NB4 (cell line): ENCODE data around the gene CTU2.

ENCODE experiments used
- MYC ChIP-seq: IDR thresholded peaks from 2 replicates; pipeline ENCODE4 v1.6.1; 2011; ENCODE audit warnings: low read depth, low read length
- POLR2A ChIP-seq: IDR thresholded peaks from 2 replicates; pipeline ENCODE4 v1.6.1; 2011; ENCODE audit warnings: mild to moderate bottlenecking; ENCODE audit not compliant: insufficient read length; ENCODE audit errors: extremely low read depth
- TF ChIP-seq, protein P1 (sequence below): IDR thresholded peaks from one replicate; pipeline ENCODE4 v1.5.1; 2012; ENCODE audit warnings: low read depth, low read length
- TF ChIP-seq, protein P2 (sequence below): IDR thresholded peaks from 2 replicates; pipeline ENCODE4 v1.6.1; 2011; ENCODE audit warnings: low read depth, low read length

DNA sequence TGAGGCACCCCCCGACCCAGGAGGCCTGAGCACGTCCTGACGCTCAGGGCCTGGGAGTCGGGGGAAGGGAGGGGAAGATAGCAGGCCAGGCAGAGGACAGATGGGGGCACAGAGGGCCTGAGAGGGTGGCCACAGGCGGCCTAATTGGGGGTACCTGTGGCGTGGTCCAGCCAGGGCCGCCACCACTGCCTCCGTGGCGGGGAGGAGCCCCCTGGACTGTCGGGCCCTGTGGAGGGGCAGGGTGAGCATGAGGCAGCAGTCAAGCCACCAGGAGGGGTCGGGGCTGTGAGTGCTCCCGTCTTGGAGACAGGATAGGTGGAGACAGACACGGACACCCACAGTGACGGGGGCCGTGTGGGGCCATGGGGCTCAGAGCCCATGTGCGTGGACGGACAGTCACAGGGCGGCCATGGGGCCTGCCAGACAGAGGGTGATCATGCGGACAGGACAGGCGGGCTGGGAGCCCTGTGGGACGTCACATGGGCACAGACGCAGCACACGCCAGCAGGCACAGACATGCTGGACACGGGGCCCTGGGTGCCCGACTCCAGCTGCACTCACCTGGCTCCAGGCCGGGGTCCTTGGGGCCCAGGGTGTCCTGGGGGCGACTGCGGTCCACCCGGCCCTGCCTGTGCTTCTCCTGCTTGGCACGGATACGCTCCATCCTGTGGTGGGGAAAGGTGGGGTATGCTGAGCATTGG lies 18.7 kb downstream of the CTU2 start:
- TF ChIP-seq, protein P1, sequence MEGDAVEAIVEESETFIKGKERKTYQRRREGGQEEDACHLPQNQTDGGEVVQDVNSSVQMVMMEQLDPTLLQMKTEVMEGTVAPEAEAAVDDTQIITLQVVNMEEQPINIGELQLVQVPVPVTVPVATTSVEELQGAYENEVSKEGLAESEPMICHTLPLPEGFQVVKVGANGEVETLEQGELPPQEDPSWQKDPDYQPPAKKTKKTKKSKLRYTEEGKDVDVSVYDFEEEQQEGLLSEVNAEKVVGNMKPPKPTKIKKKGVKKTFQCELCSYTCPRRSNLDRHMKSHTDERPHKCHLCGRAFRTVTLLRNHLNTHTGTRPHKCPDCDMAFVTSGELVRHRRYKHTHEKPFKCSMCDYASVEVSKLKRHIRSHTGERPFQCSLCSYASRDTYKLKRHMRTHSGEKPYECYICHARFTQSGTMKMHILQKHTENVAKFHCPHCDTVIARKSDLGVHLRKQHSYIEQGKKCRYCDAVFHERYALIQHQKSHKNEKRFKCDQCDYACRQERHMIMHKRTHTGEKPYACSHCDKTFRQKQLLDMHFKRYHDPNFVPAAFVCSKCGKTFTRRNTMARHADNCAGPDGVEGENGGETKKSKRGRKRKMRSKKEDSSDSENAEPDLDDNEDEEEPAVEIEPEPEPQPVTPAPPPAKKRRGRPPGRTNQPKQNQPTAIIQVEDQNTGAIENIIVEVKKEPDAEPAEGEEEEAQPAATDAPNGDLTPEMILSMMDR, result no peak
- TF ChIP-seq POLR2A (no peak), MYC (no peak)
- TF ChIP-seq, protein P2, sequence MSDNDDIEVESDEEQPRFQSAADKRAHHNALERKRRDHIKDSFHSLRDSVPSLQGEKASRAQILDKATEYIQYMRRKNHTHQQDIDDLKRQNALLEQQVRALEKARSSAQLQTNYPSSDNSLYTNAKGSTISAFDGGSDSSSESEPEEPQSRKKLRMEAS, result no peak
